ENCODE measurements around the gene MTFMT.

MTFMT gene

DNA sequence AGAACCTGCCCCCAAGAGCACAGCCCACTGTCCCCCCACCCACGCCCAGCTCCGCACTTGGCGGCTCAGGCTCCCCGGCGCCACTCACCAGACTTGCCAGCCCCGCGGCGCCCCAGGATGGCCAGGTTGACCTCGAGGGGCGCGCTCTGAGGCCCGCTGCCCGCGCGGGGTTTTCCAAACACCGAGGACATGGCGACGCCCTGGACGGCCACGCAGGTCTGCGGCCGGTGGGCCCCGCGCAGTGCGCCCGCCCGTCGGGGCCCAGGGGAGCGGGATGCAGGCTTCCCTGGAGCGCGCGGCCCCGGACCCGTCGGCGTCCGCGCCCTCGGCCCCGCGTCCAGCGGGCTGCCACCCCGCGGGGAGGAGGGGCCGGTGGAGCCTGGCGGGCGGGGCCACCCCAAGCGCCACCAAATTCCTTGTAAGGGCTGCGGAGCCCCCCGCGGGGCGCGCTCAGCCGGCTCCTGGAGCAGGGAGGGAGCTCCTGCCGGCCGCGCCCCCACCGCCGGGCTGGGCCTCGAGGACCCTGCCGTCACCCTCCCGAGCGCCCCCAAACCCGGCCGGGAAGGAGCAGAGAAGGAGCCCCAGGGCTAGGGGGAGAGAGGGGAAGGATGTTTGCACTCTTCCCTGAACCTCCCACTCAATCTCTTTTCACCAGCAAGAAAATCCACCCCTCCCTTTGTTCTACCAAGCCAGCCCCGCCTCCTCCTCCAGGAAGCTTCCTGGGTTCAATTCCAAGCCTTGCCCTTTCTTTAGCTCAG is 38.4 kb upstream of the MTFMT start, which contains the start of gene RASL12:
Gene RASL12, minus strand, starts transcription at position 347 of the 758 bp plus-strand sequence. Its CDS starts 156 bp downstream, at position 191.
- Mint-ChIP-seq H3K4me1 (ENCODE audit: low read depth) (peaks cover 5% of the 10 kb centered on the region), H3K9me3 (no peaks in the 10 kb centered on the region), H3K27ac (no peak within 1 kb of the TSS), H3K36me3 (ENCODE audit: low read depth) (no peaks in the 10 kb centered on the region), H3K4me3 (peak within 1 kb of the TSS; percentile 40), H3K27me3 (ENCODE audit: low read depth) (peaks cover 44% of the 10 kb centered on the region)
- no peak for DNase-seq (ENCODE audit: low spot score)

- H3K27ac Mint-ChIP-seq = no peak overlapping the region
- peak overlapping the region; percentile 40 for H3K4me3 Mint-ChIP-seq
- H3K9me3 Mint-ChIP-seq = no peaks in the 10 kb centered on the region
- no peaks in the 10 kb centered on the region for H3K36me3 Mint-ChIP-seq (ENCODE audit: low read depth)
- H3K4me1 Mint-ChIP-seq (ENCODE audit: low read depth) = peaks cover 5% of the 10 kb centered on the region
- DNase-seq (ENCODE audit: low spot score) = no peak
- H3K27me3 Mint-ChIP-seq (ENCODE audit: low read depth) = peaks cover 44% of the 10 kb centered on the region
Observed at GRCh38 chr15:65067317-65067644, 37.8 kb upstream of the MTFMT start.

GRCh38 chr15:65066635-65067316 is 37.3 kb upstream of the MTFMT start:
- peaks cover 5% of the 10 kb centered on the region for H3K4me1 Mint-ChIP-seq (ENCODE audit: low read depth)
- H3K36me3 Mint-ChIP-seq (ENCODE audit: low read depth) = no peaks in the 10 kb centered on the region
- H3K9me3 Mint-ChIP-seq = no peaks in the 10 kb centered on the region
- H3K27me3 Mint-ChIP-seq (ENCODE audit: low read depth) = peaks cover 46% of the 10 kb centered on the region
- no peak for DNase-seq (ENCODE audit: low spot score)
- H3K4me3 Mint-ChIP-seq = peak overlapping the region; percentile 40
- H3K27ac Mint-ChIP-seq = no peak overlapping the region

- no peak for DNase-seq (ENCODE audit: low spot score)
- Mint-ChIP-seq H3K4me1 (ENCODE audit: low read depth) (peaks cover 5% of the 10 kb centered on the region), H3K27ac (no peak overlapping the region), H3K27me3 (ENCODE audit: low read depth) (peaks cover 46% of the 10 kb centered on the region), H3K4me3 (no peak overlapping the region), H3K9me3 (no peaks in the 10 kb centered on the region), H3K36me3 (ENCODE audit: low read depth) (no peaks in the 10 kb centered on the region)
Observed at GRCh38 chr15:65066001-65066634, 36.7 kb upstream of the MTFMT start.

DNA sequence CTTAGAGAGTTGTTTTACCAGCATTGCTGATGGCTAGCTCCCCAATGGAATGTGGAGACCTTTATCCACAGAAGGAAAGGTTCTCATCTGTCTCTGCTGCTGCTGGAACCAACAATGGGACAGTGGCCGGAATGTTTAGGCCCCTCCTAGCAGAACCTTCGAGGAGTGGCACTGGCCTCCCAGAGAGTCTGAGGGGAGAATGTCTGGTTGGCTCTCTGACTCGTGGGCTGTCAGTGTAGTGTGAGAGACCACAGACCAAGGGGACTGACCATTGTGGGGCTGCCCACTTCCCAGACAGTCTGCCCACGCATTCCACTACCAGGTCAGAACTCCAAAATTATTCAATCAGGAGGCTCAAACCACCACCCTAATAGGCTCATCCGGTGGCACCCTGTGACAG is 33.3 kb upstream of the MTFMT start:
- no peaks in the 10 kb centered on the region for H3K36me3 Mint-ChIP-seq (ENCODE audit: low read depth)
- H3K27ac Mint-ChIP-seq = no peak overlapping the region
- DNase-seq (ENCODE audit: low spot score) = no peak
- peaks cover 26% of the 10 kb centered on the region for H3K27me3 Mint-ChIP-seq (ENCODE audit: low read depth)
- no peaks in the 10 kb centered on the region for H3K9me3 Mint-ChIP-seq
- no peak overlapping the region for H3K4me3 Mint-ChIP-seq
- peaks cover 2% of the 10 kb centered on the region for H3K4me1 Mint-ChIP-seq (ENCODE audit: low read depth)

- no peaks in the 10 kb centered on the region for H3K36me3 Mint-ChIP-seq (ENCODE audit: low read depth)
- no peaks in the 10 kb centered on the region for H3K9me3 Mint-ChIP-seq
- DNase-seq (ENCODE audit: low spot score) = no peak
- H3K27ac Mint-ChIP-seq = no peak overlapping the region
- no peak overlapping the region for H3K4me3 Mint-ChIP-seq
- H3K27me3 Mint-ChIP-seq (ENCODE audit: low read depth) = peaks cover 22% of the 10 kb centered on the region
- peaks cover 2% of the 10 kb centered on the region for H3K4me1 Mint-ChIP-seq (ENCODE audit: low read depth)
Observed at GRCh38 chr15:65062061-65062460, 32.6 kb upstream of the MTFMT start.

DNA sequence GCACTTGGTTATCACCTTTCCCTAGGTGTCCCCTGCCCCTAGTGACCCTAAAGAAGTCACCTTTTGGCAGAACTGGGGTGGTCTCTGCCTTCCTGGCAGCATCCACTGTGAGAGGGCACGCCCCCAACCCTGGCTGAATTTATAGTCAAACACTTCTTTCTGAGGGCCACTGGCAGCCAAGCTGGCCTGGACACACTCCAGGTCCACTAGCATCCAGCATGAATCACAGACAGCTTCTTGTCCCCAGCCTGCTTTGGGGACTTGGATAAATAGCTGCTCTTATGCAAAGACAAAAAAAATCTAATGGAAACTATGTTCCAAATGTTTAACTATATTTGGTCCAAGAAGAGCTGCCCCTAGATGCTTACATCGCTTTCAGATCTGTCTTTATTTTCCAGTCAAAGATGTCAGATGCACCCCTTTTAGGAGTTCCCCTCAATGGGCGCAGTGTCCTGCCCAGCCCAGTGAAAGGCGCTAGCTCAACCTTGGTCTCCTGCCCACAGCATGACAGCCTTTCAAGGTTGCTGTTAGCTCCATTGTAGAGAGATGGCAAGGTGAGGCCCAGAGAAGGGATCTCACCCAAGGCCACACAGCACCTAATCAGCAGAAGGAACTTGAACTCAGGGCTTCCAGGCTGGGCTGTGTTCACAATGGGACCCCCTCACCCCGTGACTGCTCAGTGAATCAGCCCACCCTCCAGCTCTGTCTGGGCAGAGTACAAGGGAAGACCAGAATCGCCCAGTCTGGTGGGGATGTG is 31.4 kb upstream of the MTFMT start:
- Mint-ChIP-seq H3K27ac (no peak overlapping the region), H3K36me3 (ENCODE audit: low read depth) (no peaks in the 10 kb centered on the region), H3K27me3 (ENCODE audit: low read depth) (peaks cover 12% of the 10 kb centered on the region), H3K4me3 (no peak overlapping the region), H3K4me1 (ENCODE audit: low read depth) (peaks cover 2% of the 10 kb centered on the region), H3K9me3 (no peaks in the 10 kb centered on the region)
- no peak for DNase-seq (ENCODE audit: low spot score)

DNA sequence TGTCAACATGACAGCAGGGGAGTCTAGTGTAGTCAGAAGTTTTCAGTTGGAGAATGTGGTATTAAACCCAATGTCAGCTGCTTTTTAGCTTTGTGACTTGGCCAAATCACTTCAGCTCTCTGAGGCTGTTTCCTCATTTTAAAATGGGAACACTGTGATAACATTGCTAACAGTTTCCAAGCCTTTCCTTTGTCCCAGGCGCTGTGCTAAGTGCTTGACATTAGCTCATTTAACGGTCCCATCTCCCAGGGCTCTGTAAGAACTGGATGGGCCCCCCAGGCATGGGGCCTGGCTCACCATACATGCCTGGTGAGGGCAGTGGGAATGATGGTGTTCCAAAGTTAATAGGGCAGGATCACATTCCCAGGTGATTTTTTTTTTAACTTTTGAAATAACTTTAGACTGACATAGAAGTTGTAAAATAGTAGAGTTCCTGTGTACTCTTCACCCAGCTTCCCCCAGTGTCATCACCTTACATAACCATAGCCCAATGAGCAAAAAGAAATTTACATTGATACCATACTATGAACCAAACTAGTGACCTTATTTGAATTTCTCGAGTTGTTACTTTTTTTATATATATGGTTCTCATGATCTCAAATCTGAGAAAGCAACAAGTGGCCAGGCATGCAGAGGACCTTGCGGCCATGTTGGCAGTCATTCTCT is 30.6 kb upstream of the MTFMT start:
- DNase-seq (ENCODE audit: low spot score) = no peak
- peaks cover 5% of the 10 kb centered on the region for H3K27me3 Mint-ChIP-seq (ENCODE audit: low read depth)
- peaks cover 7% of the 10 kb centered on the region for H3K4me1 Mint-ChIP-seq (ENCODE audit: low read depth)
- no peaks in the 10 kb centered on the region for H3K36me3 Mint-ChIP-seq (ENCODE audit: low read depth)
- H3K27ac Mint-ChIP-seq = no peak overlapping the region
- no peak overlapping the region for H3K4me3 Mint-ChIP-seq
- H3K9me3 Mint-ChIP-seq = no peaks in the 10 kb centered on the region

DNA sequence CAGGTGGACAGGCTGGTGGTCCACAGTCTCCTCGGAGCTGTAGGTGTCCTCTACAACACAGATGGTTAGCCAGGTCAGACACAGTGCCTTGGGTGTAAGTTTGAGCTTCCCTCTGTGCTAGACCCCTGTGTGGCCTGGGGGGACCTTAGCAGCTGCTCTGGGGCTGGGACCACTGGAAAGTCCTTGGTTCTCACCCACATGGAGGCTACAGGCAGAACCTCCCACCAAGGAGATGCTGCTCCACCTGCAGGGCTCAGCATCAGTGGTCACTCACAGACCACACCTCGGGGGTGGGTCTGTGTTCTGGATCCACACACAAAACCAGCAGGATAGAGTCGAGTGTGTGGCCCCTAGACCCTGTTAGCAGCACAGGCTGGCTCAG is 29.9 kb upstream of the MTFMT start:
- Mint-ChIP-seq H3K4me3 (no peak overlapping the region), H3K4me1 (ENCODE audit: low read depth) (peaks cover 7% of the 10 kb centered on the region), H3K27me3 (ENCODE audit: low read depth) (peaks cover 5% of the 10 kb centered on the region), H3K27ac (no peak overlapping the region), H3K9me3 (no peaks in the 10 kb centered on the region), H3K36me3 (ENCODE audit: low read depth) (no peaks in the 10 kb centered on the region)
- DNase-seq (ENCODE audit: low spot score) = no peak

- Mint-ChIP-seq H3K27me3 (ENCODE audit: low read depth) (peaks cover 3% of the 10 kb centered on the region), H3K4me1 (ENCODE audit: low read depth) (peaks cover 7% of the 10 kb centered on the region), H3K4me3 (no peak overlapping the region), H3K9me3 (no peaks in the 10 kb centered on the region), H3K36me3 (ENCODE audit: low read depth) (no peaks in the 10 kb centered on the region), H3K27ac (no peak overlapping the region)
- no peak for DNase-seq (ENCODE audit: low spot score)
Observed at GRCh38 chr15:65058394-65059368, 29.2 kb upstream of the MTFMT start.

DNA sequence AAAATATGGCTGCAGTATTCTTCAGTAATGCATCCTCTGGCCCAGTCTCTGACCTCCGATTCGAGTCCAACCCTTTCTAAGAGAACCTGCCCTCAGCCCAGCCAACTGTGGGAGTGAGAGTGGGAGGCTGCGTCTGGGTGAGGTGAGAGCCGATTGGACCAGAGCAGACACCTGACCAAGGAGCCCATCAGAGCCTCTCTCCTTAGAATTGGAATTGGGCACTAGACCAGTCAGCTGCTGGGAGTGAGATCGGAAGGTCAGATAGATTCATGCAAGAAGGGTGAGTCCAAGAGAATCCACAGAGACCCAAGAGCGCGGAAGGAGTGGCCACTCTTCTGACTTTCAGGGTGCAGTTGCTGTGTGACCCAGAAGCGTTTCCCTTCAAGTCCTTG is 28.1 kb upstream of the MTFMT start:
- no peak overlapping the region for H3K27ac Mint-ChIP-seq
- no peak for DNase-seq (ENCODE audit: low spot score)
- no peaks in the 10 kb centered on the region for H3K36me3 Mint-ChIP-seq (ENCODE audit: low read depth)
- peaks cover 7% of the 10 kb centered on the region for H3K4me1 Mint-ChIP-seq (ENCODE audit: low read depth)
- H3K4me3 Mint-ChIP-seq = no peak overlapping the region
- no peaks in the 10 kb centered on the region for H3K9me3 Mint-ChIP-seq
- H3K27me3 Mint-ChIP-seq (ENCODE audit: low read depth) = peaks cover 2% of the 10 kb centered on the region

GRCh38 chr15:65056868-65057548 is 27.6 kb upstream of the MTFMT start:
- no peaks in the 10 kb centered on the region for H3K9me3 Mint-ChIP-seq
- no peak overlapping the region for H3K27ac Mint-ChIP-seq
- peaks cover 7% of the 10 kb centered on the region for H3K4me1 Mint-ChIP-seq (ENCODE audit: low read depth)
- H3K27me3 Mint-ChIP-seq (ENCODE audit: low read depth) = peaks cover under 1% of the 10 kb centered on the region
- no peak overlapping the region for H3K4me3 Mint-ChIP-seq
- no peaks in the 10 kb centered on the region for H3K36me3 Mint-ChIP-seq (ENCODE audit: low read depth)
- DNase-seq (ENCODE audit: low spot score) = no peak

Measured in T-helper 2 cell treated with Interferon-gamma antibody and Interleukin-4, amounts not matched to agents 5 μg/mL and 100 μg/mL, for 36 hours (primary cell).